GM12891 (cell line): ENCODE measurements around the gene MYL9.
"Not testable (repeated sequence)": the region's sequence is repeated elsewhere in the genome, so short reads cannot be mapped to it uniquely, and the experiment has no call there.

ENCODE experiments used
- DNase-seq: peaks from one replicate; pipeline ENCODE4 v3.0.0; 2011; ENCODE audit warnings: low spot score; ENCODE audit not compliant: insufficient read length
- FAIRE-seq: peaks from 2 replicates; lab custom pipeline; 2011; peaks lifted over from hg19 to GRCh38; lab: Jason Lieb, UNC
- PAX5 ChIP-seq: IDR thresholded peaks from 2 replicates; pipeline ENCODE4 v1.6.1; 2011; ENCODE audit warnings: low read length, moderate library complexity, mild to moderate bottlenecking; ENCODE audit not compliant: insufficient read depth, severe bottlenecking
- POLR2A ChIP-seq: IDR thresholded peaks from 2 replicates; pipeline ENCODE4 v1.6.1; 2011; ENCODE audit warnings: low read depth, low read length, control low read depth
- POLR2AphosphoS5 ChIP-seq: IDR thresholded peaks from 2 replicates; pipeline ENCODE4 v1.6.1; 2011; ENCODE audit warnings: low read depth, low read length, control low read depth
- POU2F2 ChIP-seq: IDR thresholded peaks from 2 replicates; pipeline ENCODE4 v1.6.1; 2011; ENCODE audit warnings: low read depth, mild to moderate bottlenecking, control low read depth, low read length, moderate library complexity
- SPI1 ChIP-seq: IDR thresholded peaks from 2 replicates; pipeline ENCODE4 v1.6.1; 2011; ENCODE audit warnings: low read depth, low read length, control low read depth
- TAF1 ChIP-seq: IDR thresholded peaks from 2 replicates; pipeline ENCODE4 v1.6.1; 2011; ENCODE audit warnings: low read depth, low read length, control low read depth

MYL9 gene

GRCh38 chr20:36499723-36500501 lies 41.4 kb upstream of the MYL9 start:
- DNase-seq (no peak), FAIRE-seq (no peak)
- TF ChIP-seq POLR2A (no peak), PAX5 (no peak), SPI1 (no peak), TAF1 (no peak), POU2F2 (no peak), POLR2AphosphoS5 (no peak)

GRCh38 chr20:36501367-36502006 lies 39.8 kb upstream of the MYL9 start:
- no peak for FAIRE-seq
- DNase-seq, result no peak
- TF ChIP-seq TAF1, result no peak
- no peak for TF ChIP-seq POLR2A
- no peak for TF ChIP-seq PAX5
- TF ChIP-seq SPI1, result no peak
- no peak for TF ChIP-seq POLR2AphosphoS5
- no peak for TF ChIP-seq POU2F2

GRCh38 chr20:36504295-36504694 lies 37.0 kb upstream of the MYL9 start:
- no peak for FAIRE-seq
- TF ChIP-seq POLR2A (no peak), POLR2AphosphoS5 (no peak), POU2F2 (no peak)
- DNase-seq, result no peak

- TF ChIP-seq POLR2AphosphoS5, result no peak
- TF ChIP-seq PAX5, result no peak
- no peak for TF ChIP-seq POLR2A
- no peak for TF ChIP-seq POU2F2
- no peak for TF ChIP-seq SPI1
- TF ChIP-seq TAF1, result no peak
- DNase-seq (no peak), FAIRE-seq (no peak)
Observed at GRCh38 chr20:36506253-36506652, 35.1 kb upstream of the MYL9 start.

- FAIRE-seq, result no peak
- TF ChIP-seq PAX5, result no peak
- TF ChIP-seq POU2F2, result no peak
- TF ChIP-seq POLR2AphosphoS5, result no peak
- TF ChIP-seq SPI1, result no peak
- TF ChIP-seq POLR2A, result no peak
- TF ChIP-seq TAF1, result no peak
Observed at GRCh38 chr20:36507746-36508145, 33.6 kb upstream of the MYL9 start.

GRCh38 chr20:36519012-36519719 lies 22.2 kb upstream of the MYL9 start:
- DNase-seq, result no peak
- FAIRE-seq, result no peak
- TF ChIP-seq POLR2A (no peak), SPI1 (no peak), POLR2AphosphoS5 (no peak), TAF1 (no peak), PAX5 (no peak), POU2F2 (no peak)

More at GRCh38 chr20:36507746-36508145, 33.6 kb upstream of the MYL9 start:
- DNase-seq, result no peak

GRCh38 chr20:36519944-36520343 lies 21.4 kb upstream of the MYL9 start:
- FAIRE-seq, result no peak
- TF ChIP-seq POLR2AphosphoS5, result no peak
- TF ChIP-seq PAX5, result no peak
- TF ChIP-seq POLR2A, result no peak
- TF ChIP-seq SPI1, result no peak
- TF ChIP-seq POU2F2, result no peak
- no peak for TF ChIP-seq TAF1
- no peak for DNase-seq

- DNase-seq (no peak), FAIRE-seq (no peak)
- TF ChIP-seq POLR2A (no peak), POU2F2 (no peak), POLR2AphosphoS5 (no peak), PAX5 (no peak), SPI1 (no peak), TAF1 (no peak)
Observed at GRCh38 chr20:36521526-36521925, 19.8 kb upstream of the MYL9 start.

GRCh38 chr20:36522412-36522811 lies 18.9 kb upstream of the MYL9 start:
- not testable (repeated sequence) for FAIRE-seq, DNase-seq
